AG08395 (cell line): ENCODE measurements around the gene RBM20.

Experiments used
- DNase-seq: peaks from one replicate; pipeline ENCODE4 v3.0.0; 2012; ENCODE audit warnings: mixed read lengths, low spot score

Gene RBM20

GRCh38 chr10:110872984-110873923, 229.1 kb downstream of the RBM20 start:
- DNase-seq, result no peak

DNA sequence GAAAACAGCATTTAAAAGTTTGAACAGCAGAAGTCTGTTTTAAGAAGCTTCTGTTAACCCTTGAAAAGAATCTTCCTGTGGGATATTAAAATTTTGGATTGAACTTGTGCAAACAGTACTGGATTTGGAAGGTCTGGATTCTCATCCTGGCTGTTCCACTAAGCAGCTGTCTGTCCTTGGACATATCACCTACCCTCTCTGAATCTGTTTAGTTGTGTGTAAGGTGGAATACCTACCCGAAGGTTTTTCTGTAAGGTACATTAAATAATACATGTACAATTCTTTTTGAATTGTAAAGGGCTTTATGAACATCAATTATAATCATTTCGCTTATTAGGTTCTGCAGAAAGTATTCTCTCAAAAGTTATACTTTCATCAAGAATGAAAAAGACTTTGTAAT, 229.8 kb downstream of the RBM20 start:
- DNase-seq, result no peak

DNA sequence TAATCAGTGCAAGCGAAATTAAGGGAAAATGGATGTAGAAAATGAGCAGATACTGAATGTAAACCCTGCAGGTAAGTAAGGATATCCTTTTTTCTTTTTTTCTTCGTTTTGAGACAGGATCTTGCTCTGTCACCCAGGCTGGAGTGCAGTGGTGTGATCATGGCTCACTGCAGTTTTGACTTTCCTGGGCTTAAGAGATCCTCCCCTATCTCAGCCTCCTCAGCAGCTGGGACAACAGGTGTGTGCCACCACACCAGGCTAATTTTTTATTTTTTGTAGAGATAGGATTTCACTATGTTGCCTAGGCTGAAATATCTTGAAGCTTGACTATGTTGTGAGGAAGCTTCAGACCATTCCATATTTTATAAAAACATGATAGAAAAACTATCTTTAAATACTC, 231.9 kb downstream of the RBM20 start:
- DNase-seq, result no peak

- no peak for DNase-seq
These were observed 232.7 kb downstream of the RBM20 start for GRCh38 chr10:110876788-110877187.

GRCh38 chr10:110880012-110880411, 235.9 kb downstream of the RBM20 start:
- no peak for DNase-seq

- DNase-seq, result no peak
These were observed 237.1 kb downstream of the RBM20 start for GRCh38 chr10:110881247-110881646.

DNA sequence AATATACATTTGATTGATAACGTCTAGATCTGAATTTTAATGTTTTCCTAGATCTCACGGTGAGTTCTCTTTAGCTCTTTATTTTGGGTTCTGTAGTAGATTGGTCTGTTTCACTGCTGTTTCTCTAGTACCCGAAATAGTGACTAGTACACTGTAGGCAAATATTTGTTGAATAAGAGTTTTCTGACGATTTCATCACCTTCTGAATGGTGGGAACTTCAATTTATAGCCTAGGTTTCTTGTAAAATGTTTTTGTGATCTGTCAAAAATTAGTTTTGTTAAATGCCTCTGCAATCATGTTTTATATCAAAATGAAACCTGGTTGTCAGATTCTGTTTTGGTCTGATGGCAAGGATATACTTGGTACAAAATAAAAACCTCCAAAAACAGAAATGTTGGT, 237.8 kb downstream of the RBM20 start:
- DNase-seq, result no peak

DNA sequence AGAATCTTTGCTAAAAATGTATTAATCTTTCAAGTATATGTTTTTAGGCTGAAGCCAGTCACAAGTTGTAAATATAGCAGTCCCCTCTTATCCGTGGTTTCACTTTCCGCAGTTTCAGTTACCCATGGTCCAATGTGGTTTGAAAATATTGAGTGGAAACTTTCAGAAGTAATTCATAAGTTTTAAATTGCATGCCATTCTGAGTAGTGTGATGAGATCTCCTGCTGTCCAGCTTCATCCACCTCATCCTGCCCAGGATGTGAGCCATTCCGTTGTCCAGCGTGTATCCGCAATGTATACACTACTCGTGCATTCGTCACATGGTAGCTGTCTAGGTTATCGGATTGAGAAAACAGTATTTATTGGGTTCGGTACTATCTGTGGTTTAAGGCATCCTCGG, 239.8 kb downstream of the RBM20 start:
- no peak for DNase-seq

DNA sequence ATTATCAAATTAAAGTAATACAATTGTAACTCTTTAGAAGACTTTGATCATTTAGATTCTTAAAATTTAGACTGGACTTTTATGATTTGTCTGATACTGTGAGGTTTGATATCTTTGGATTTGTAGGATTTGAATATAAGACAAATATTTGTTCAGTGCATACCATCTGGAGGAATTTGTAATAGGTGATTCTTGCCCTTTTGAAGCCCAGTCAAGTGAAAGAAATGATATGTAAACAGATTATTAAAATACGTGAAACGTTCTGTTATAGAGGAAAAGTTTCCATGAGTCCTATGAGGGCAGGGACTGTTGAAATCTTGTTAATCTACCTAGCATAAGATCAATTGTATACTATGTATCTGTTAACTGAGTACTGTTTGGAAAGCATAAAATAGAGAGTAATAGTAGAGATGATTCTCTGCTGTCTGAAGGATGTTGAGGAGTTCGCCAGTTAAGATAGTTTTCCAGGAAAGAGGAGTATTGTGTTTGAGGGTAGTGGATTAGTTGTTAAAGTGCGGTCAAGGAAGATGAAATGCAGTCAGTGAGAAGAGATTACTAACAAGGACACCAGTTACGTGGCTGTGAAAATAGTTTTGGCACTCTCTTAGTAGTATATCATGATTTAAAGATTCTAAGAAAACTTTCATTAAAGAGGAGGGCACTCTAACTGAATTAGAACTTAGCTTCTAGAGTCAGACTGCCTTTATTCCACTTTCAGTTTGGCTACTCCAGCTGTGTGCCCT, 242.0 kb downstream of the RBM20 start:
- DNase-seq, result no peak

DNA sequence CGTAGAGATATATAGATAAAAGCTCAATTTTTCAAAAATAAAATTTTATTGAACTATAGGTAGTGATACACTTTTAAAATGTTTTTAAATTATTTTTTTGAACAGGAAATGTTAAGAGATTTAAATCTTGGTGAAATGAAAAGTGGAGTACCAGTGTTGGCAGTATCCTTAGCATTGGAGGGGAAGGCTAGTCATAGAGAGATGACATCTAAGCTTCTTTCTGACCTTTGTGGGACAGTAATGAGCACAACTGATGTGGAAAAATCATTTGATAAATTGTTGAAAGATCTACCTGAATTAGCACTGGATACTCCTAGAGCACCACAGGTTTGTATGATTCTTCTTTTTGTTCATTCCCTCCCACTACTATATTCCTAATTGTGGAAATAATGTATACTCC, 243.4 kb downstream of the RBM20 start:
- no peak for DNase-seq
